ENCODE data around the gene KRTAP10-2.

KRTAP10-2 gene

DNA sequence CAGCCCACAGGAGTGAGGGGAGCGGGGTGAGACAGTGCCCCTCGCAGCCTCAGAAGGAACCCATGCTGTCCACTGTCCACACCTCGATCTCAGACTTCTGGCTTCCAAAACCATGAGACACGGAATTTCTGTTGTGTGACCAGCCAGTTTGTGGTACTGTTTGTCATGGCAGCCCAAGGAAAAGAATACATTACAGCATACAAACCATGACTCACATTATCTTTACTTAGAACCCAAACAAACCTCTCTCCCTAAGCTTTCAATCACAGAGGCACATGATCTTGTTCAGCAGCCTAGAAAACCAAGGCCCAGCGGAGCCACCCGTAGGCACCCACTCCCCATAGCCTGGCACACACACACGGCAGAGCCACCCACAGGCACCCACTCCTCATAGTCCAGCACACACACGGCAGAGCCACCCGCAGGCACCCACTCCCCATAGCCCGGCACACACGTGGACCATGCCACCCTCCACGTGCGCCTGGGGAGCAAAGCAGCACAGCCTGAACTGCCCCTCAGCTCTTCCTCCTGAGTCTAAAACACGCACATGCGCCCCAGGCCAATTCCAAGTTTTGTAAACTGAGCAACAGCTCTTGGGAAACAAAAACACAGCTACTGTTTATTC lies 21.8 kb upstream of the KRTAP10-2 start:
- no peak for DNase-seq (ENCODE audit: low spot score)
- TF ChIP-seq, protein P1, sequence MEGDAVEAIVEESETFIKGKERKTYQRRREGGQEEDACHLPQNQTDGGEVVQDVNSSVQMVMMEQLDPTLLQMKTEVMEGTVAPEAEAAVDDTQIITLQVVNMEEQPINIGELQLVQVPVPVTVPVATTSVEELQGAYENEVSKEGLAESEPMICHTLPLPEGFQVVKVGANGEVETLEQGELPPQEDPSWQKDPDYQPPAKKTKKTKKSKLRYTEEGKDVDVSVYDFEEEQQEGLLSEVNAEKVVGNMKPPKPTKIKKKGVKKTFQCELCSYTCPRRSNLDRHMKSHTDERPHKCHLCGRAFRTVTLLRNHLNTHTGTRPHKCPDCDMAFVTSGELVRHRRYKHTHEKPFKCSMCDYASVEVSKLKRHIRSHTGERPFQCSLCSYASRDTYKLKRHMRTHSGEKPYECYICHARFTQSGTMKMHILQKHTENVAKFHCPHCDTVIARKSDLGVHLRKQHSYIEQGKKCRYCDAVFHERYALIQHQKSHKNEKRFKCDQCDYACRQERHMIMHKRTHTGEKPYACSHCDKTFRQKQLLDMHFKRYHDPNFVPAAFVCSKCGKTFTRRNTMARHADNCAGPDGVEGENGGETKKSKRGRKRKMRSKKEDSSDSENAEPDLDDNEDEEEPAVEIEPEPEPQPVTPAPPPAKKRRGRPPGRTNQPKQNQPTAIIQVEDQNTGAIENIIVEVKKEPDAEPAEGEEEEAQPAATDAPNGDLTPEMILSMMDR (IDR thresholded peaks at IDR 0.05; ENCODE audit: extremely low read depth, missing control alignments): no peak

DNA sequence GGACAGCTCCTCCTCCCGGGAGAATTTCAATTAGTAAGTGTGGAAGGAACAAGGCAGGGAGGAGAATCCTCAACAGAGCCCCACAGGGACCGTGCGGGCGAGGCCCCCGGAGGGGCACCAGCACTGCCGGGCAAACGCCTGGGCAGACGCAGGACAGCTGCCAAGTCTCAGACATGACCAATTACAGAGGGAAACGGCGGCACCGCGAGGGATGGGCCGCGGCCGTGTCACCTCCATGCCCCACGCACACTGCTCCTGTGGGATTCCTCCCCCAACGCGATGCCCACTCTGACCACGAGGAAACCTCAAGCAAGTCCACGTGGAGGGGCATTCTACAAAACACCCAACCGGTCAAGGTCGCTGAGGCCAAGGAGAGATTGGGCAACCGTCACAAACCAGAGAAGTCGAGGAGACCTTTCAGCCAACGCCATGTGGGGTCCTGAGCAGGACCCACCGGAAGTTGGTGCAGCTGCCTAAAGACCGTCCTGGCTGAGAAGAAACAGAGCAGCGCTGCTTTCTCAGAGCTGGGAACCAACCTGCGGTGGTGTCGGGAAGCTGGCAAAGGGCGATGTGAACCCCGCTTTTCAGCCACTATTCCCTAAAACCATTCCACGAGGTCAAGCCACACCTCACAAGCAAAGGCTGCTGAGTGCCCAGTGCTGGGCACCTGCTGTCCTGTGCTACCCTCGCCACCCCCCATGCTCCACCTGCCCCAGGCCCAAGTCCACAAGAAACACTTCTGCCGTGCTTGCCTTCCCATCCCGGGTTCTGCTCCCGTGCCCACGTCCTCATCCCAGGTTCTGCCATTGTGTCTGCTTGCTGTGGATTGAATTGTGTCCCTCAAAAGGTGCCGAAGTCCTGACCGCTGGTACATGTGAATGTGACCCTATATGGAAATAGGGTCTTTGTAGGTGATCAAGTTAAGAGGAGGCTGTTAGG lies 20.8 kb upstream of the KRTAP10-2 start:
- no peak for DNase-seq (ENCODE audit: low spot score)
- TF ChIP-seq, protein P1 (IDR thresholded peaks at IDR 0.05; ENCODE audit: extremely low read depth, missing control alignments): no peak

DNA sequence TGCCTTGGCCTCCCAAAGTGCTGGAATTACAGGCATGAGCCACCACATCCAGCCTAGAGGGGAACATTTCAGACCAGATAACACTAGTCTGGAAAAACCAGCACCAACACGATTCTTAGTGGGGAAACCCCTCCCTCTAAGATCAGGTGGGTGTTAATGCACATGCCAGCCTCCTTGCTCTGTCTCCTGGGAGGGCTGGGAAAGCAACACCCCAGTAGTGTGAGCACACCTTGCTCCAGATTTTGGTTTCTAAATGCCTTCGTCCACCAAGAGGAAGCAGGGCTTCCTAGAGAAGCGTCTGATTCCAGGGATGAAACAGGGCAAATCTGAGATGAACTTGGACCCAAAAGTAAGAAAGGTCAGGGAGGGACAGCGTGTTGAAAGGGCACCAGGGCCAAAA lies 20.0 kb upstream of the KRTAP10-2 start:
- DNase-seq (ENCODE audit: low spot score): no peak
- TF ChIP-seq, protein P1 (IDR thresholded peaks at IDR 0.05; ENCODE audit: extremely low read depth, missing control alignments): no peak

DNA sequence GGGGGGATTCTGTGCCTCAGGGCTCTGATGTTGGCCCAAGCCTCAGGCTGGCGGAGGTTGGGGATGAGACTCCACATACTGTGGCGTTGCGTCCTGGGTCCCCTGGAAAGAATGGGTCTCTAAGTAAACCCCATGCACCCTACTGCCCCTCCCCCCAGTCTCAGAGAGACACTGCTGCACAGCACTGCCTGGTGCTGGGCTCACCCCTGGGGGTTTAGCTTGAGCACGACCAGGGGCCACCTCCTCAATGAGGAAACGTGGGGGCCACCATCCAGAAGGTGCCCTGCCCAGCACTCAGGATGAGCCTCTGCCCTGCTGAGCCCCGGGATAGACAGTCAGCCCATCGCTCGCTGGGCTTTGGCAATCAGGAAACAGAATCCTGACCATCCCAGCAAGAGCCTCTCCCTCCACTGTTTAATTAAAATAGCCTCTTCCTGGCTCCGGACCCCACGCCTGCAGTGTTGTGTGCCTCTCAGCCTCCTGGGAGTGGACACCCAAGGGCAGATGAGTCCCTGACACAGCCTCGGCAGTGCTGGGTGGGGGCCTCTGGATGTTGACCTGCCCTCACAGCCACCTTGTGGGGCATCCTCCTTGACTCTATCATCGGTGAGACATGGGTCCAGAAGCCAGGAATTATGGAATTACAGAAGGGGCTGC lies 18.7 kb upstream of the KRTAP10-2 start:
- DNase-seq (ENCODE audit: low spot score): no peak

DNA sequence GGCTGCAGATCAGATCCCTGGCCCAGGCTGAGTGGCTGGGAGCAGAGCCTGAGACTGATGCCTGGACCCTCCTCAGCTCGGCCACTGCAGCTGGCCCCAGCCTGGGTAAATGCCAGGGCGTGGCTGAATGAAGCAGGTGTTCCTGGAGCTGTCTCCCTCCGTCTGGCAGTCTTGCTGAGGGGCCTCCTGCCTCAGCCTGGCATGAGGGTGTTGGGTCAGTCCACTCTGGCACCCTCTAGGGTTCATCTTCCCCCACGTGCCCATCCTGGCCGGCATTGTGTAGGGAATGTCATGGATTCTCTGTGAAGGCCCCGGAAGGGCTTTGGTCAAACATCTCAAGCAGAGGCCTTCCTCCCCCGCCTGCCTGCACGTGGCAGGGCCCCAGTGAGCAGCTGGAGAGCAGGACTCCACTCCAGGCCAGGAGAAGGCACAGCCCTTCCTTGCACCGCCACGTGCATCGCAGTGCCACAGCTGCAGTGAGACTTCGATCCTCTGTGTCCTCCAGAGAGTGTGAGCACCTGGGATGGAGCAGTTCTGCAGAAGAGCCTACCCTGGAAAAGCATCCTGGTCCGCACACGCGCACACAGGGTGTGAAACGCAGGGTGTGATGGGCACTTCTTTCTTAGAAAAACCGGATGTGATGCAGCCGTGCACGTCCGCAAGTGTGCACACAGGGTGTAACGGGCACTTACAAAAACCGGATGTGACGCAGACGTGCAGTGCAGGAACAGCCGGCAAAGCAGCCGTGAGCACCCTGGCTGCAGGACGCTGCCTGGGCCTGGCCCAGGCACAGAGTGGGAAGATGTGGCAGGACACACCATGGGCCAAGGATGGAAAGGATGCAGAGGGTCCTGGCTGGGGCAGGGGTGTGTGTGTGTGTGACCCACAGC lies 17.6 kb upstream of the KRTAP10-2 start:
- DNase-seq (ENCODE audit: low spot score): no peak
- TF ChIP-seq, protein P1 (IDR thresholded peaks at IDR 0.05; ENCODE audit: extremely low read depth, missing control alignments): no peak

More for the DNA sequence above, 18.7 kb upstream of the KRTAP10-2 start:
- TF ChIP-seq, protein P1 (IDR thresholded peaks at IDR 0.05; ENCODE audit: extremely low read depth, missing control alignments): no peak

DNA sequence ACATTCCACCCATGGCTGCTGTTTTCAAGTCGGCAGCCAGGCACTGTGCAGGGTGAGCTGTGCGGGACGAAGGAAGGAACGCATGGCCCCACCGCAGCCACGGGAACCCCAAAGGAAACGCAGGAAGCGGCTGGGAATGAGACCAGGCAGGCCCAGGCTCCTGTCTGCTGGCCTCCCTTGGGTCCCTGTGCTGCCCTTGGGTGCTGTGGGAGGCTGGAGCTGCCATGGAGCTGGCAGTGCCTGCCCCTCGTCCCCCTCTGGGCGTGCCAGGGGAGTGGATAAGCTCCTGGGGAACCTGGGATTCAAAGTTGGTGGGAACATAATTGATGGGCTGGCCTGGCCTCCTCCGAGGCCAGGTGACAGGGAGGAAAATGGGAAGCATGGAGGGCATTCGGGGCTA lies 17.0 kb upstream of the KRTAP10-2 start:
- DNase-seq (ENCODE audit: low spot score): no peak
- TF ChIP-seq, protein P1 (IDR thresholded peaks at IDR 0.05; ENCODE audit: extremely low read depth, missing control alignments): no peak
